Stimulated activated CD4-positive, alpha-beta T cell treated with anti-CD3 and anti-CD28 coated beads, TNF-alpha, amount 100 ng/mL, for 48 hours (primary cell): ENCODE measurements around the gene C13orf42.
"Not testable (repeated sequence)": the region's sequence is repeated elsewhere in the genome, so short reads cannot be mapped to it uniquely, and the experiment has no call there.

Experiments used
- DNase-seq, 3 donors: peaks; one replicate each; pipeline ENCODE4 v3.0.0-alpha.2; 2020; ENCODE audit warnings: low read depth in 3 of 3

Gene C13orf42

GRCh38 chr13:51120873-51121272 is 9.8 kb upstream of the C13orf42 start:
- DNase-seq, result peak; percentile 4 to 38 (median 17)

- DNase-seq, result no peak
These were observed 7.8 kb upstream of the C13orf42 start for GRCh38 chr13:51118809-51119431.

DNA sequence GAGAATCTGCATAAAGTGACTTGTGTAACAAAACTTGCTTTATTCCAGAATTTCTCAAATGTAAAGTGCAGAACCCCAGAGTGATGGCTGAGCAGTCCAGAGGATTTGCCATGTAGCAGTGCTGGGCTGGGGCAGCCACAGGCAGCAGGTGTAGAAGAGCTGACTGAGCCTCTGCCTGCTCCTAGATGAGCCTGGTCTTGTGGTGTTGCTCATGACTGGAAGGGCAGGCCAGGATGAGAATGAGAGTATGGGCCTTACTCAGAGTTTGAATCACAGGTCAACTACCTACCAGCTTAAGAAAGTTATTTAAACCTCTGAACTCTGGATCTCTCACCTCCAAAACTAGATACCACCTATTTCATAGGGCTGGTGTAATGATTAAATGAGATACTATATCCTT is 2.9 kb upstream of the C13orf42 start:
- no peak for DNase-seq

- no peak for DNase-seq
These were observed 2.3 kb upstream of the C13orf42 start for GRCh38 chr13:51113186-51113881.

- DNase-seq, result no peak
These were observed 1.7 kb upstream of the C13orf42 start for GRCh38 chr13:51112771-51113170.

DNA sequence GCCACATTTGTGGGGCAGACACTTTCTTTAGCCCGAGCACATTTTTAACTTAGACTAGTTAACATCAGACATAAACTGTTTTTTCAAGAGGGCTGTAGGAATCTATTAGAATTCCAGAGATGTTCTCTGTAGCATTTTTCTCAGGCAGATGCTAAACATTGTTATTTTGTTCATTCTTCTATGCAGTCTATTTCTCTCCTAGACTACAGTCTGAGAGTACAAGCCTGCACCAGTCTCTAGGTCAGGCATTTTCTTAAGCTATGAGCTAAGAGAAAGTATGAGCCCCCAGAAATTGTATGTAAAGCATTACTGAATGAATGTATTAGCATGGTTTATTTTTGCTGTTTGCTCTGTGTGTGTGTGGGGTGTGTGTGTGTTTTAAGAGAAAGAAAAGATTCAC is 923 bp upstream of the C13orf42 start:
- DNase-seq, result no peak

GRCh38 chr13:51107996-51108395 is 3.1 kb downstream of the C13orf42 start:
- no peak for DNase-seq

- DNase-seq, result no peak
These were observed 6.0 kb downstream of the C13orf42 start for GRCh38 chr13:51105046-51105445.

DNA sequence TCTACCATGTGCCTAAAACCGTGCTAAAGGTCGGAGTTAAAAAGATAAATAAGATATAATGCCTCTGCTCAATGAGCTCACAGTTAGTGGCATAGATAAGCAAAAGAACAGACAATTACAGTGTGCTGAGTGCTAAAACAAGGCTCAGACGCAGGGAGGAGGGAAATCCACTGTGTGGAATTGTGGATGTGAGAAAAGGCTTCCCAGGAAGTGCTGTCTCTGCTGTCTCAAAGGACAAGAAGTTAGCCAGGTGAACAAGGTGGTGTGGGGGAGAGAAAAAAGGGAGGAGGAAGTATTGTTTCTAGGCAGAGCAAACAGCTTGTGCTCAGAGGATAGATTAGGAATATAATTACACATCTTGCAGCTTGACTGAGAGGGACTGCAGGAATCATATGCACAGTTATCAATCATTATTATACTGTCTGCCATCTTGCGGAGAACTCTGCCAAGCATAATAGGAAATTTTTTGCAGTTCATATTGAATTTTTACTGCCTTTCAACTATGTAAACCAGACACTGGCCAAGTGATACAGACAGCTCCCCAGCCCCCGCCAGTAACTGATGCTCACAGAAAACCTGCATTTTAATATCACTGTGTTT is 9.3 kb downstream of the C13orf42 start:
- DNase-seq, result no peak

DNA sequence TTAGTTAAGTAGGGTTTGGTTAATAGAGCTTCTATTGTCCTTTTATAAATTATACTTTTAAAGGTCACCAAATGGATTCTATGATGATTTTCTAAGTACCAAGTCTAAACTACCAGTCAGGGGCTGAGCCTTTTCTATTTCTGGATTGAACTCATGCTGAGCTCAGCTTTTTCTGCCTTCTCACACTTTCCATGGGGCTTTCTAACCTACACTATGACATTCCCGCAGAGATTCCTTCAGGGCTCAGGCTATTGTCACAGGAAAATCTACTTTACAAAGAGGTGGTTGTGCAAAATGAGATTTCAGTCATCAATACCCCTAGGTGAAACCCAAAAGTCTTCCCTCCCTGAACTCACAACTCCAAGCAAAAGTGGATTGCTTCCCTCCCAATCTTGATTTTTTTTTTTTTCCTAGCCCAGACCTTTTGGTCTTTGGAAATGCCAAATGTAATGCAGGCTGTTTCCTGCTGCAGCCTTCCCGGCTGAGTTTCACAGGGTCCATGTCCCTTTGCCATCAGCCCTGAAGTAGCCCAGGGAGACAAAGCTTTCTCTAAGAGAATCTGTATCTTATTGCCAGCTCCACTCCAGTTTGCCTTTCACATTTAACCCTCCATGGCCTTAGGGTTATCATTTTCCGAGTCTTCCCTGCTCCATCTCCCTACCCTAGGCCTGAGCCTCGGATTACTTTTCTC is 13.6 kb downstream of the C13orf42 start:
- DNase-seq, result no peak

DNA sequence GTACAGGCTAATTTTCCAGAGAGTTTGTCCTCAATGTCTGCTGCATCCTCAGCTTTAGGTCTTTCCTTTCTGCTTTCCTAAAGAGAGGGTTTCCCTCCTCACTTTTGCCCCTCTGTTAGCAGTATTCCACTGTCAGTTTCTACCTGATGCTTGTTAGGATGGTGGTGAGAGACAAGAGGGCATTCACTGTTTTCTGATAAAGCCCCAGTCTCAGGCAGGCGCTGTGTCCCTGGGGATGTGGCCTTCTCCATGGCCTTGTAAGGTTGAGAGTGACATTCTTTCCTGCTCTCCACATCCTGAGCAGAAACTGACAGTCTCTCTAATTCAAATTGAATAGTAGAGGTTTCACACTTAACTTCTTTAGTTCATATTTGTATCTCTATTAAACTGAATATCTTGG is 14.9 kb downstream of the C13orf42 start:
- DNase-seq, result no peak

GRCh38 chr13:51093574-51093973 is 17.5 kb downstream of the C13orf42 start:
- DNase-seq, result no peak

- DNase-seq, result no peak
These were observed 19.2 kb downstream of the C13orf42 start for GRCh38 chr13:51091839-51092238.

DNA sequence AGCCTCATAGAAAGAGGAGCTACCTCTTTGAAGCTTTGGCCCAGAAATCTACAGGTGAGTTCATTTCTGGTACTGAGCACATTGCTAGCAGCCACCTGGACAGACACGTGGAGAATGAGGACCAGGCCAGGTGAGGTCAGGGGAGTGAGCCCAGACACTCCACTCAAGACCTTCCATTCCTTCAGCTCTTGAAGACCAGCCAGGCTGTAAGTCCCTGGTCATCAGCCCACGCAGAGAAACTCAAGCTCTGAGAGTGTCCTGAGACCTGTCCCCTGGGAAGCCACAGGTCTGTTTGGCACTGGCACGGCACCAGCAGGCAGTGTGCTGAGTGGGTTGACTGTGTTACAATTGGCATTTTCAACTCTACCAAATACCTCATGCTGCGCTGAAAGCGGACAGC is 27.4 kb downstream of the C13orf42 start:
- DNase-seq, result no peak

- not testable (repeated sequence) for DNase-seq
These were observed 30.5 kb downstream of the C13orf42 start for GRCh38 chr13:51080478-51081065.

DNA sequence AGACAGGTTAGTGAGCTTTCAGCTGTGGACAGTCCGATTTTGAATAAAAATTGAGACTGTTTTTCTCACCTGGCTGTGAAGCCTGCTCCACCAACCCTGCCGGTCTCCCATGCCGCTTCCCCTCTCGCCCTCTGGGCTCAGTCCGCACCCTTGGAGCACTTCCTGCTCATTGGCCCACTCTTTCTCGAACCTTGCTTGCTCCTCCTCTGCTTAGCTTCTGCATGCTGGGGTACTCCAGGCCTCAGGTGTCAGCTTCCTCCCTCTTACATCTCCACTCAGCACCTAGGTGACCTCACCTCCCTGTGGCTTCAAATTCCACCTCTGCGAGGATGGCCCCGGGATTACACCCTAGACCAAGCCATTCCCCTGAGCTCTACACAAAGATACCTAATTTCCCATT is 39.6 kb downstream of the C13orf42 start:
- no peak for DNase-seq

DNA sequence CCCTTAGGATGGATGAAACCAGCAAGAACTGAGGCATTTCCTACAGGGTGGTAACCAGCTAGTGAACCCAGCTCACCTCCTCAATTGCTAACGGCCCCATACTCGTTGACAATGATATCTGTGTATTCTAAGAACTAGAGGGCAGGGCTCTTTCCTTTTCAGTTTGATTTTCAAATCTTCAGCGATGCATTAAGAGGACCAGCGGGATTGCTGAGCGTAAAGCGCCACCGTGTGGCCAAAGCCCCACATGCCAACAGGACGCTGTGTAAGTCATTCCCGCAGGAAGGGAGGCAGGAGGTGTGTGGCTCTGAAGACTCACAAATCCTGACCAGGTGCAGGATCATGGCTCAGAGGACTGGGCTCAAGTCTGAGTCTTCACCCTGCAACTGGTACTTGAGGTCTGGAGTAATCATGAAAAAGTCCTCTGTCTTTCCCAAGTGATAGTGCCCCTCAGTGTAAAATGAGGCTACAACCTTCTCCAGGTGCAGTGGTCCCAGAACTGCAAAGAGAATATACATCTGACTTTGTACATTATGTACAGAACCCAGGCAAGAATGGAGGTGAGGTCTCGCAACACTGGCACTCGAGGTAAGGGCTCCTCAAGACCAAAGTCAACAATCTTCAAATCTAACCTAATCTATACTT is 40.9 kb downstream of the C13orf42 start:
- DNase-seq, result peak; percentile 56 to 62 (median 61)

GRCh38 chr13:51068501-51068900 is 42.6 kb downstream of the C13orf42 start:
- no peak for DNase-seq

GRCh38 chr13:51067706-51068105 is 43.4 kb downstream of the C13orf42 start:
- DNase-seq, result no peak

DNA sequence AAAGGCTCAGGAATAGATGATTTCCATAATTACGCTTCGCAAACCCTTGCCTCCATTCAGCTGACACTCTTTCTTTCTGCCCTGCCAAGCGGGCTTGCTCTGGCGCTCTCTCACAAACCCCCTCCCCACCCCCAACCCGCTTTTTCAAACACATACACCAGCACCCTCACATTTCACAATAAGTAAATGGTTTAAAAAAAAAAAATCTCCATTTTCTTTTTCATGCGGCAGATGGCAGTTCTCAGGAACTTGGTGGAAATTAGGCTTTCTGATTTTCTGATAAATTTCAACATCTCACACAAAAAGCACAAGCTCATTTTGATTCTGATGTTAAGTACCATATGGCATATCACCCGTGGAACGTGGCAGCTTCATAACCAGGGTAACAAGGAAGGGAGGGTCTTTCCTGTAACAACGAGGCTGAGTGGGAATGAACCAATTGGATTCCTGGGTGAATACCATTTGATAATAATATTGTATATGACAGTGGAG is 43.8 kb downstream of the C13orf42 start:
- DNase-seq, result no peak

DNA sequence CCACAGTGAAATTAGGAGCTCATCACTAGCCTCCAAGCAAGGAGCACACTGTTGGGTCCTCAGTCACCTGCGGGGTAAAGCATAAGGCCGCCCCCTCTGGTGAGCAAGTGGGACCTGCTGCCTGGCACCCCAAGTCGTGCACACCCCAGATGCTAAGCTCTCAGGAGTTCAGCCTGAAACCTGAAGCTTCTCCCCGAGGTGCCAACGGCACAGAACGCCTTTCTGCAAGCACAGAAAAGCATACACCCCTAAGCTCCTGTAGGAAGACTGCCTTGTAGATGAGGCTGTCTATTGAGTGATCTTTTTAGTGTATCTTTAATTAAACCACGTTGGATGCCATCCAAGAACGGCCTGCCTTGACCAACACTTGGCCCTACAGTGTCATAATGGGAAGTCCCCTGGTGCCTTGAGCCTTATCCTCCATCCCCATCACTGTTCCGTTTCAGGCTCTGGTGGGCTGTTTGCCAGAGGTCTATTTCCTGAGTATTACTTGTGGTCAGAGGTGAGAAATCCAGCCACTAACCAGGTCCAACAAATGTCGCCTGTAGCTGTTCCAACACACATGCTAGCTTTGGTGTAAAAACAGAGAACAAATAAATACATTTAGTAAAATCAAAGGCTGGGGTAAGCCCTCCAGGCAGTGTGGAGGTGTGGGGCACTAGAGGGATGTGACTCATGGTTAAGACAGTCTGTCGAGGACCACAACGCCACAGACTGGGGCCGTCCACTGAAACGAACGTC is 44.8 kb downstream of the C13orf42 start:
- no peak for DNase-seq
